Measurements from ENCODE around the gene WFDC5. TPM values are rescaled to one million over a fixed set of nuclear protein-coding genes. Genes with fewer than 3 reads are reported as not detected.
A peak's percentile ranks its signal among the peaks of the same experiment; 100 is the strongest.

The WFDC5 gene
- total and polyA plus RNA-seq, 4 experiments from 2014 or later = not detected

DNA sequence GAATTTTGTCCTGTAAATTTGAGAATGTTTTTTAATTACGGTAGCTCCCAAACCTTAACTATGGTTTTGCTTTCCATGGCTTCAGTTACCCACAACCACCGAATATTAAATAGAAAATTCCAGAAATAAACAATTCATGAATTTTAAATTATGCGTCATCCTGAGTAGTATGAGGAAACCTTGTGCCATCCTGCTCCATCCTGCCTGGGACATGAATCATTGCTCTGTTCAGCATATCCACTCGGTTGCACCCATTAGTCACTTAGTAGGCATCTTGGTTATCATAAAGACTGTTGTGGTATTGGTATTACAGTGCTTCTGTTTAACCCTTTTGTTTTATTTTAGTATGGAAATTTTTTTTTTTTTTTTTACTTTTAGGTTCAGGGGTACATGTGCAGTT lies 53.7 kb downstream of the WFDC5 start:
- H3K4me1 ChIP-seq (ENCODE audit: insufficient read depth, low read length) = peaks cover 60% of the 10 kb centered on the region
- H3K27ac Mint-ChIP-seq = peak overlapping the region in 1 of 7 donors; percentile 48
- peaks cover 15% of the 10 kb centered on the region for H3K36me3 ChIP-seq (ENCODE audit: insufficient read depth, low read length)
- H3K4me1 Mint-ChIP-seq = peaks cover 55 to 84% (median 70%) of the 10 kb centered on the region in 4 donors
- H3K4me3 Mint-ChIP-seq = peak overlapping the region in 1 of 8 donors; percentile 5
- DNase-seq = no peak
- H3K27ac ChIP-seq (ENCODE audit: low read depth, low read length) = no peak overlapping the region
- intact Hi-C loops (cut with micrococcal nuclease) = no loop called here
- H3K27me3 Mint-ChIP-seq = no peaks in the 10 kb centered on the region
- ChIA-PET CTCF (ENCODE audit: partially characterized antibody) (interaction anchor here (1.0 to 1.6 kb wide), 2 partner anchors 10 to 34 kb away, joined by 3 read pairs; no protein-coding TSS in a partner anchor), POLR2A (ENCODE audit: partially characterized antibody) (no interaction called here)
- H3K27me3 ChIP-seq (ENCODE audit: insufficient read depth, low read length) = no peaks in the 10 kb centered on the region
- no peak overlapping the region for H3K4me3 ChIP-seq (ENCODE audit: low read length in 2 of 2)
- H3K9me3 Mint-ChIP-seq = no peaks in the 10 kb centered on the region
- H3K36me3 Mint-ChIP-seq = peaks cover 44 to 73% of the 10 kb centered on the region in 2 donors
- no peaks in the 10 kb centered on the region for H3K9me3 ChIP-seq (ENCODE audit: control insufficient read depth in 1 of 2, low read length in 2 of 2)

DNA sequence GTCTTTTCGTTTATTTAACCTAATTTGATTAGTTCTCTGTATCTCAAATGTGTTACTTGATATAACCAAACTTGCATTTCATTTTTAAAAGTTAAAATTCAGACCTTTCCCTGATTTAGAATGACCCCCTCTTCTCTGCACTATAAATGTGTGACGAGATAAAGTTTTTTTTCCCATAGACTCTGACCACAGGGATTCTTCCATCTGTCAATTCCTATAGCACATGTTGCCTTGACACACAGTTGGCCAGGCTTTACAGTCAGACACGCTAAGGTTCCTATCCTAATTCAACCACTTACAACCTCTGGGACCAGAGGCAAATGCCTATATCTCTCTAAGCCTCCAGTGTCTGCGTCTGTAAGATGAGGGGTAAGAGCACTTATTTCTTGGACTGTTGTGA lies 54.7 kb downstream of the WFDC5 start:
- no peak overlapping the region for H3K27ac ChIP-seq (ENCODE audit: low read depth, low read length)
- H3K36me3 Mint-ChIP-seq = peaks cover 44 to 78% of the 10 kb centered on the region in 2 donors
- POLR2A ChIA-PET (ENCODE audit: partially characterized antibody) = no interaction called here

More for the DNA sequence above, 54.7 kb downstream of the WFDC5 start:
- Histone ChIP-seq H3K36me3 (ENCODE audit: insufficient read depth, low read length) (peaks cover 17% of the 10 kb centered on the region), H3K9me3 (ENCODE audit: control insufficient read depth in 1 of 2, low read length in 2 of 2) (no peaks in the 10 kb centered on the region), H3K4me3 (ENCODE audit: low read length in 2 of 2) (no peak overlapping the region), H3K27me3 (ENCODE audit: insufficient read depth, low read length) (no peaks in the 10 kb centered on the region), H3K4me1 (ENCODE audit: insufficient read depth, low read length) (peaks cover 58% of the 10 kb centered on the region)
- Mint-ChIP-seq H3K4me1 (peaks cover 56 to 88% (median 72%) of the 10 kb centered on the region in 4 donors), H3K4me3 (no peak overlapping the region), H3K9me3 (no peaks in the 10 kb centered on the region), H3K27me3 (no peaks in the 10 kb centered on the region), H3K27ac (peak overlapping the region in 6 of 7 donors; percentile 26 to 72 (median 46))
- CTCF ChIA-PET (ENCODE audit: partially characterized antibody) = interaction anchor here (1.1 to 1.6 kb wide), 2 partner anchors 9 to 16 kb away, joined by 3 read pairs; no protein-coding TSS in a partner anchor
- intact Hi-C loops (cut with micrococcal nuclease) = no loop called here
- DNase-seq = no peak

Other genes with a start within 250 kb of the WFDC5 start
- 100 to 1,000 TPM; 245 to 262 TPM for gene YWHAB, start 229.5 kb downstream of the WFDC5 start, total RNA-seq
- 100 to 1,000 TPM; 554 to 616 TPM for gene YWHAB, start 229.5 kb downstream of the WFDC5 start, polyA plus RNA-seq
- 10 to 100 TPM; 46.5 to 50.0 TPM for gene PABPC1L, start 205.1 kb downstream of the WFDC5 start, total RNA-seq
- gene PABPC1L, start 205.1 kb downstream of the WFDC5 start, polyA plus RNA-seq = under 1 TPM in 1 of 2 donors, not detected in 1; 0.42 TPM
- gene TOMM34, start 154.8 kb downstream of the WFDC5 start, total RNA-seq = 1 to 10 TPM; 7.6 to 8.5 TPM
- gene TOMM34, start 154.8 kb downstream of the WFDC5 start, polyA plus RNA-seq = 10 to 100 TPM; 18.7 to 23.4 TPM
- gene STK4, start 148.7 kb downstream of the WFDC5 start, total RNA-seq = 100 to 1,000 TPM; 358 to 374 TPM
- 100 to 1,000 TPM; 151 to 266 TPM for gene STK4, start 148.7 kb downstream of the WFDC5 start, polyA plus RNA-seq
- gene KCNS1, start 14.0 kb downstream of the WFDC5 start, total RNA-seq = under 1 TPM in 1 of 2 experiments, not detected in 1; 0.09 TPM
- under 1 TPM in 1 of 2 donors, not detected in 1; 0.16 TPM for gene KCNS1, start 14.0 kb downstream of the WFDC5 start, polyA plus RNA-seq
- not detected for gene WFDC12, start 9.3 kb upstream of the WFDC5 start, total RNA-seq
- gene WFDC12, start 9.3 kb upstream of the WFDC5 start, polyA plus RNA-seq = not detected
- not detected for gene PI3, start 59.7 kb upstream of the WFDC5 start, total RNA-seq
- gene PI3, start 59.7 kb upstream of the WFDC5 start, polyA plus RNA-seq = not detected
- not detected for gene SEMG1, start 91.9 kb upstream of the WFDC5 start, total RNA-seq
- gene SEMG1, start 91.9 kb upstream of the WFDC5 start, polyA plus RNA-seq = not detected
- not detected for gene SEMG2, start 106.2 kb upstream of the WFDC5 start, total RNA-seq
- gene SEMG2, start 106.2 kb upstream of the WFDC5 start, polyA plus RNA-seq = not detected
- not detected for gene SLPI, start 139.4 kb upstream of the WFDC5 start, total RNA-seq
- not detected for gene SLPI, start 139.4 kb upstream of the WFDC5 start, polyA plus RNA-seq
- not detected for gene RBPJL, start 191.7 kb upstream of the WFDC5 start, total RNA-seq
- not detected for gene RBPJL, start 191.7 kb upstream of the WFDC5 start, polyA plus RNA-seq
- not detected for gene MATN4, start 193.1 kb upstream of the WFDC5 start, total RNA-seq
- gene MATN4, start 193.1 kb upstream of the WFDC5 start, polyA plus RNA-seq = not detected
- gene SDC4, start 233.2 kb upstream of the WFDC5 start, total RNA-seq = 1 to 10 TPM; 3.8 to 3.9 TPM
- gene SDC4, start 233.2 kb upstream of the WFDC5 start, polyA plus RNA-seq = 1 to 10 TPM; 1.2 to 2.3 TPM
- 10 to 100 TPM; 56.4 to 56.6 TPM for gene SYS1, start 248.0 kb upstream of the WFDC5 start, total RNA-seq
- 10 to 100 TPM; 24.7 to 30.2 TPM for gene SYS1, start 248.0 kb upstream of the WFDC5 start, polyA plus RNA-seq

All from CD4-positive, alpha-beta memory T cell (primary cell).